Activated T-helper 1 cell treated with anti-CD3 and anti-CD28 coated beads, Interleukin-12 subunit alpha, Interleukin-12 subunit beta, Interleukin-2, Interleukin-4 antibody, amounts not matched to agents 30 ng/mL and 10 ng/mL and 1 ng/mL, durations not matched to agents 14 hours and 24 hours and 36 hours (primary cell): ENCODE results near the gene TBC1D22A. TPM values are rescaled to one million over a fixed set of nuclear protein-coding genes. Genes with fewer than 3 reads are reported as not detected.

ENCODE experiments used
- DNase-seq: peaks from one replicate; pipeline ENCODE4 v3.0.0; 2021; ENCODE audit warnings: low spot score
- H3K27ac Mint-ChIP-seq: one replicate; pipeline ENCODE4 v1.8.0; 2021; ENCODE audit warnings: mild to moderate bottlenecking, mixed read lengths
- H3K27me3 Mint-ChIP-seq: one replicate; pipeline ENCODE4 v1.8.0; 2022; ENCODE audit warnings: mild to moderate bottlenecking, moderate library complexity, mixed read lengths; ENCODE audit not compliant: insufficient read depth
- H3K36me3 Mint-ChIP-seq: one replicate; pipeline ENCODE4 v1.8.0; 2021; ENCODE audit warnings: low read depth, mixed read lengths
- H3K4me1 Mint-ChIP-seq: one replicate; pipeline ENCODE4 v1.8.0; 2021; ENCODE audit warnings: low read depth, mixed read lengths
- H3K4me3 Mint-ChIP-seq: one replicate; pipeline ENCODE4 v1.8.0; 2021; ENCODE audit warnings: mild to moderate bottlenecking, moderate library complexity, mixed read lengths
- H3K9me3 Mint-ChIP-seq: one replicate; pipeline ENCODE4 v1.8.0; 2021; ENCODE audit warnings: mixed read lengths
- intact Hi-C: fragments of 100-400 bp; cut with micrococcal nuclease; formaldehyde crosslinking; loops from one replicate; pipeline ENCODE4 v1.15.1; 2024
- total RNA-seq: library from RNA; stranded (reverse); gene quantifications from 2 replicates; pipeline ENCODE4 v1.2.3, GENCODE V29; 2022

TBC1D22A gene
- total RNA-seq, 1 donor from 2014 or later, result 42.4 TPM

DNA sequence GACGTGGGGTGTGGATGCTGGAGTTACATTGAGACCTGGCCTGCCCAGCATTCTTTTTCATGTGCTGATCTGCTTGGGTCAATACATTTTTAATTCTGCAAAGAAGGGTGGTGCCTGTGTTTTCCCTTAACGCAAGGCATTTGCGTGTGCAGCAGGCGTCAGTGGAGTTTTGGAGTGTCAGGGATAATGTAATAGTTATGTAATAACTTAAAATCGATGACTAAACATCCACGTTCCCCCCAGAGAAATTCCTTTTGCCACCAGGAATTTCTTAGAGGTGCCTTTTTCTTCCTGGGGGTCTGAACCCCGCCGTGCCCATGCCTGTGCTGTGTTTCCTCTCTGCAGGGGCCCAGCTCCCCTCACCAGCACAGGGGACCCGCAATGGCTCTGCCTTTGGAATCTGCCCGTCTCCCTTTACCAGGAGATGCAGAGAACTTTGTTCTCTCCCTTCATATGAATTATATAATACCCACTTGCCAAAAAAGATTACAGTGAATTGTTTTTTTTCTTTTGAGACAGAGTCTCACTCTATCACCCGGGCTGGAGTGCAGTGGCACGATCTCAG, 62.6 kb downstream of the TBC1D22A start:
- Mint-ChIP-seq H3K27ac (no peak overlapping the region), H3K36me3 (peaks cover 22% of the 10 kb centered on the region), H3K4me1 (peaks cover 13% of the 10 kb centered on the region), H3K9me3 (no peaks in the 10 kb centered on the region), H3K4me3 (no peak overlapping the region), H3K27me3 (no peaks in the 10 kb centered on the region)
- DNase-seq, result no peak
- intact Hi-C loops, result no loop called here

GRCh38 chr22:46826438-46827135, 64.1 kb downstream of the TBC1D22A start:
- Mint-ChIP-seq H3K27me3 (no peaks in the 10 kb centered on the region), H3K9me3 (peaks cover 4% of the 10 kb centered on the region), H3K4me1 (peaks cover 13% of the 10 kb centered on the region), H3K36me3 (peaks cover 28% of the 10 kb centered on the region), H3K27ac (no peak overlapping the region), H3K4me3 (no peak overlapping the region)
- intact Hi-C loops, result no loop called here
- DNase-seq, result no peak

- H3K9me3 Mint-ChIP-seq, result peaks cover 4% of the 10 kb centered on the region
- peaks cover 34% of the 10 kb centered on the region for H3K36me3 Mint-ChIP-seq
- no peak for DNase-seq
- intact Hi-C loops, result no loop called here
- peaks cover 13% of the 10 kb centered on the region for H3K4me1 Mint-ChIP-seq
- no peaks in the 10 kb centered on the region for H3K27me3 Mint-ChIP-seq
- H3K27ac Mint-ChIP-seq, result no peak overlapping the region
- no peak overlapping the region for H3K4me3 Mint-ChIP-seq
Observed at GRCh38 chr22:46827136-46827780, 64.8 kb downstream of the TBC1D22A start.

- peaks cover 13% of the 10 kb centered on the region for H3K4me1 Mint-ChIP-seq
- H3K27me3 Mint-ChIP-seq, result no peaks in the 10 kb centered on the region
- H3K36me3 Mint-ChIP-seq, result peaks cover 35% of the 10 kb centered on the region
- H3K9me3 Mint-ChIP-seq, result peaks cover 5% of the 10 kb centered on the region
- H3K4me3 Mint-ChIP-seq, result no peak overlapping the region
- no peak for DNase-seq
- intact Hi-C loops, result no loop called here
- no peak overlapping the region for H3K27ac Mint-ChIP-seq
Observed at GRCh38 chr22:46827781-46828180, 65.3 kb downstream of the TBC1D22A start.

DNA sequence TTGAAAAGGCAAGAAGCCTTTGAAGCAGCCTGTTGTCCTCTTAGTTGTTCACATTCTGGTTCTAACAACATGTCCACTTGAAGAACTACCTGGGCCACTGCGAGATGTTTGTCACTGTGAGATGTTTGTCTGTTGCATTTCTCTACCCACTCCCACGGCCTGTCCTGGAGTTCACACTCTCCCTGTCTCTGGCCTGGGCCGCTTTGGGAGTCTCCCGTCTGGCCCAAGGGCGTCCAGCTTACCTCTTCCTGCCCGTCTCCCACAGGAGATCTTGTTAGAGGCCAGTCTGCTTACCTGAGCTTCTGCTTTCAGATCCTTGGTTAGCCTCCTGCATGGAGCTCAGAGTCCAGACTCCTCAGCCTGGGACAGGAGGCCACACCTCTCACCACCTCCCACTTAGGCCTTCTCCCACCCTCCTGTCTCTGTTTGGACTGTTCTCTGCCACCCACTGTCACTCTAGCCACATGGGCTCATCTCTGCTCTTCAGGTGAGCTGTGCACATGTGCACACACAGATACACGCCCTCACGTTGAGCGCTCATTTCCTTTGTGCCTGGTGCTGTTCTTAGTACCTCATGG, 66.0 kb downstream of the TBC1D22A start:
- peaks cover 11% of the 10 kb centered on the region for H3K9me3 Mint-ChIP-seq
- no peak overlapping the region for H3K27ac Mint-ChIP-seq
- peaks cover 13% of the 10 kb centered on the region for H3K4me1 Mint-ChIP-seq
- no peak for DNase-seq
- H3K36me3 Mint-ChIP-seq, result peaks cover 41% of the 10 kb centered on the region
- H3K4me3 Mint-ChIP-seq, result no peak overlapping the region
- H3K27me3 Mint-ChIP-seq, result no peaks in the 10 kb centered on the region
- intact Hi-C loops, result no loop called here

GRCh38 chr22:46829117-46829891, 66.9 kb downstream of the TBC1D22A start:
- intact Hi-C loops, result no loop called here
- Mint-ChIP-seq H3K36me3 (peaks cover 47% of the 10 kb centered on the region), H3K27ac (no peak overlapping the region), H3K27me3 (no peaks in the 10 kb centered on the region), H3K4me1 (peaks cover 9% of the 10 kb centered on the region), H3K9me3 (peaks cover 18% of the 10 kb centered on the region), H3K4me3 (no peak overlapping the region)
- DNase-seq, result no peak

DNA sequence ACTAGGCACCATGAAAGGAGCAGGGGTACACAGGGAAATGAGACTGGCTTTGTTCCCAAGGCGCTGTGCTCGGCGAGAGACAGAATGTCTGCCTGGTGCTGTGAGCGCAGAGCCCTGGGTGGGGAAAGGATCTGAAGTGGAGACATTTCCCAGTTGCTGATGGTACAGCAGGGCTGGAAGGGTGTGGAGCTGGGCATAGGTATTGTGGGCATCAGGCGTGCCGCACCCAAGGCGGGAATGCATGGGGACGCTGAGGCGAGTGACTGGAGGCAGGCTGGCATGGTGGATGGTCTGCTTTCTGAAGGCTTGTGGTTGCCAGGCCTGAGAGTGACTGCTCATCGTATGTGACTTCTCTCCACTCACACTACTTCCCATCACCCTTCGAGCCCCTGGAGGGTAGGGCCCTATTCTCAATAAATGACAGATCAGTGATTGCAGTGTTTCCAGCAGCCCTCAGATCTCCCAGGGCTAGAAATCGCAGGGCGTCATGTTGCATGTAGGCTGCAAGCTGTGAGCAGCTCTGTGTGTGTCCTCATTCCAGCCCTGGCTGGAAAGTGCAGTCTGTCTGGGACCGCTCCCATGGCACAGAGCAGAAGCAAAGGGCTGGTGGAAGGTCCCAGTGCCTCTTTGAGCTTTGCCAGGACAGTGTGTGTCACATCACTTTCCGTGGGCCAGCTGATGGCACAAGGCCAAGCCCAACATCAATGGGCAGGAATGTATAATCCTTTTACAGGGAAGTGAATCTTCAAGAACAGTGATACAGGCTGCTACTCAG, 67.7 kb downstream of the TBC1D22A start:
- H3K9me3 Mint-ChIP-seq, result peaks cover 26% of the 10 kb centered on the region
- no peaks in the 10 kb centered on the region for H3K27me3 Mint-ChIP-seq
- intact Hi-C loops, result no loop called here
- peaks cover 5% of the 10 kb centered on the region for H3K4me1 Mint-ChIP-seq
- DNase-seq, result no peak
- H3K36me3 Mint-ChIP-seq, result peaks cover 50% of the 10 kb centered on the region
- no peak overlapping the region for H3K27ac Mint-ChIP-seq
- no peak overlapping the region for H3K4me3 Mint-ChIP-seq

DNA sequence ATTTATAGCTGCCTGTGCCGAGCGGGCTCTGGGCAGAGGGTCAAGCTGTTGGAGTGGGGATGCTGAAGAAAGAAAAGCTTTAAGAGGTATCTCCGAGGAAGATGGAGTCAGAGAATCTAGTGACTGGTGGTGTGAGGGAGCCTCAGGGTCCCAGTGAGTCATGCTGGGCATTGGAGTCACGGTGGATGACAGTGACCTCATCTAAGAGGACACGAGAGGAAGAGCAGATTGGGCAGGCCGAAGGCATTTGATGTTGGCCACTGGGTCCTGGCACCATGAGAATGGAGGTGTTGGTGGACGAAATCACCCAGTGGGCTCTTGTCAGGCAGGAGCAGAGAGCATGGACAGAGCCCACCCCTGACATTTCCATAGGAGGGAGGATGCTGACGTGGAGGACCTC, 68.4 kb downstream of the TBC1D22A start:
- Mint-ChIP-seq H3K9me3 (peaks cover 33% of the 10 kb centered on the region), H3K4me1 (peaks cover 5% of the 10 kb centered on the region), H3K27me3 (no peaks in the 10 kb centered on the region), H3K4me3 (no peak overlapping the region), H3K27ac (no peak overlapping the region), H3K36me3 (peaks cover 55% of the 10 kb centered on the region)
- intact Hi-C loops, result no loop called here
- DNase-seq, result no peak

GRCh38 chr22:46833228-46833627, 70.8 kb downstream of the TBC1D22A start:
- H3K9me3 Mint-ChIP-seq, result peaks cover 46% of the 10 kb centered on the region
- no peaks in the 10 kb centered on the region for H3K27me3 Mint-ChIP-seq
- H3K4me1 Mint-ChIP-seq, result no peaks in the 10 kb centered on the region

DNA sequence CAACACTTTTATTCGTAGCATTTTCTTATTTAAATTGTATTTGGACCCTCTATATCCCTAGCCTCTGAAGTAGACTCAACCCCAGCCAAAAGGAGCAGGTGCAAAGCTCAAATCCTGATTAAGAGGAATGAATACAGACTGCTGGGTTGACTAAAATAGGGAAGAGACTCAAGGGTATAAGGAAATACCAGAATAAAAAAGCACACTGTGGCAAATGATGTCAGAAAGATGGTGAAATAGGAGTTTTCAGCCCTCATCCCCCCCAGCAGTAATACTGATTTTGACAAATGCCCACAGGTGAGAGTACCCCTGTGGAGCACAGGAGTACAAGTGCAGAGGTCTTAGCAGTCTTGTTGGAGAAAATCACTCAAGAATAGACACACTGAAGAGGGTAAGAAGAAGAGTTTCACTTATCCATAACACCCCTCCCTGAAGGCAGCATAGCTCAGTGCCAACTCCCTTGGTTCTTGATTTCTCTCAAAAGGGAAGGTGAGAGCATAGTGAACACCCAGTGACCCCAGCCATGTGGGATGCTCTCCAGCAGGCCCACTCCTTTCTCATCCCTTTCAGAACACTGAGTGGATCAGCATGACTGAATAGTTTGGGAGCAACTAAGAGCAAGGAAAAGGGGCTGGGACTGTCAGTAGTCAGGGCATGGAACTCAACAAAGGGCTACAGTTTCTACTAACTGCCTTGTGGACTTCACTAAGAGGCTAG, 71.7 kb downstream of the TBC1D22A start:
- Mint-ChIP-seq H3K4me1 (no peaks in the 10 kb centered on the region), H3K27me3 (no peaks in the 10 kb centered on the region), H3K4me3 (no peak overlapping the region), H3K36me3 (peaks cover 53% of the 10 kb centered on the region), H3K27ac (no peak overlapping the region), H3K9me3 (peaks cover 46% of the 10 kb centered on the region)
- no peak for DNase-seq
- intact Hi-C loops, result no loop called here

More at GRCh38 chr22:46833228-46833627, 70.8 kb downstream of the TBC1D22A start:
- Mint-ChIP-seq H3K36me3 (peaks cover 55% of the 10 kb centered on the region), H3K4me3 (no peak overlapping the region), H3K27ac (no peak overlapping the region)
- intact Hi-C loops, result no loop called here
- DNase-seq, result no peak

GRCh38 chr22:46835288-46835687, 72.8 kb downstream of the TBC1D22A start:
- H3K9me3 Mint-ChIP-seq, result peaks cover 46% of the 10 kb centered on the region
- peaks cover 44% of the 10 kb centered on the region for H3K36me3 Mint-ChIP-seq
- H3K27me3 Mint-ChIP-seq, result no peaks in the 10 kb centered on the region
- no peak overlapping the region for H3K4me3 Mint-ChIP-seq
- intact Hi-C loops, result no loop called here
- no peak overlapping the region for H3K27ac Mint-ChIP-seq
- DNase-seq, result no peak
- H3K4me1 Mint-ChIP-seq, result no peaks in the 10 kb centered on the region

DNA sequence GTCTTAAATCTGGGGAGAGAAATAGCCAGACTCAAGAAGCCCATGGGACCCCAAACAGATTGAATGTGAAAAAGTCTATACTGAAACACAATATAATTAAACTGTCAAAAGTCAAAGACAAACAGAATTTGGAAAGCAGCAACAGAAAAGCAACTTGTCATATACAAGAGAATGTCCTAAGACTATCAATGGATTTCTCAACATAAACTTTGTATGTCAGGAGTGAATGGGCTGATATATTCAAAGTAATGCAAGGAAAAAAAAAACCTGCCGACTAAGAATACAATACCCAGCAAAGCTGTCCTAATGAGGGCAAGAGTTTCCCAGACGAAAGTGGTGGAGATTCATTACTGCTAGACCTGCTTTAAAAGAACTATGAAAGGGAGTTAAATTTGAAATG, 73.2 kb downstream of the TBC1D22A start:
- intact Hi-C loops, result no loop called here
- H3K9me3 Mint-ChIP-seq, result peaks cover 43% of the 10 kb centered on the region
- no peaks in the 10 kb centered on the region for H3K27me3 Mint-ChIP-seq
- peaks cover 40% of the 10 kb centered on the region for H3K36me3 Mint-ChIP-seq
- H3K4me1 Mint-ChIP-seq, result no peaks in the 10 kb centered on the region
- no peak for DNase-seq
- no peak overlapping the region for H3K27ac Mint-ChIP-seq
- H3K4me3 Mint-ChIP-seq, result no peak overlapping the region
